Measurements from ENCODE around the gene CASKIN1.
"Not testable (repeated sequence)": the region's sequence is repeated elsewhere in the genome, so short reads cannot be mapped to it uniquely, and the experiment has no call there.

The CASKIN1 gene, protein sequence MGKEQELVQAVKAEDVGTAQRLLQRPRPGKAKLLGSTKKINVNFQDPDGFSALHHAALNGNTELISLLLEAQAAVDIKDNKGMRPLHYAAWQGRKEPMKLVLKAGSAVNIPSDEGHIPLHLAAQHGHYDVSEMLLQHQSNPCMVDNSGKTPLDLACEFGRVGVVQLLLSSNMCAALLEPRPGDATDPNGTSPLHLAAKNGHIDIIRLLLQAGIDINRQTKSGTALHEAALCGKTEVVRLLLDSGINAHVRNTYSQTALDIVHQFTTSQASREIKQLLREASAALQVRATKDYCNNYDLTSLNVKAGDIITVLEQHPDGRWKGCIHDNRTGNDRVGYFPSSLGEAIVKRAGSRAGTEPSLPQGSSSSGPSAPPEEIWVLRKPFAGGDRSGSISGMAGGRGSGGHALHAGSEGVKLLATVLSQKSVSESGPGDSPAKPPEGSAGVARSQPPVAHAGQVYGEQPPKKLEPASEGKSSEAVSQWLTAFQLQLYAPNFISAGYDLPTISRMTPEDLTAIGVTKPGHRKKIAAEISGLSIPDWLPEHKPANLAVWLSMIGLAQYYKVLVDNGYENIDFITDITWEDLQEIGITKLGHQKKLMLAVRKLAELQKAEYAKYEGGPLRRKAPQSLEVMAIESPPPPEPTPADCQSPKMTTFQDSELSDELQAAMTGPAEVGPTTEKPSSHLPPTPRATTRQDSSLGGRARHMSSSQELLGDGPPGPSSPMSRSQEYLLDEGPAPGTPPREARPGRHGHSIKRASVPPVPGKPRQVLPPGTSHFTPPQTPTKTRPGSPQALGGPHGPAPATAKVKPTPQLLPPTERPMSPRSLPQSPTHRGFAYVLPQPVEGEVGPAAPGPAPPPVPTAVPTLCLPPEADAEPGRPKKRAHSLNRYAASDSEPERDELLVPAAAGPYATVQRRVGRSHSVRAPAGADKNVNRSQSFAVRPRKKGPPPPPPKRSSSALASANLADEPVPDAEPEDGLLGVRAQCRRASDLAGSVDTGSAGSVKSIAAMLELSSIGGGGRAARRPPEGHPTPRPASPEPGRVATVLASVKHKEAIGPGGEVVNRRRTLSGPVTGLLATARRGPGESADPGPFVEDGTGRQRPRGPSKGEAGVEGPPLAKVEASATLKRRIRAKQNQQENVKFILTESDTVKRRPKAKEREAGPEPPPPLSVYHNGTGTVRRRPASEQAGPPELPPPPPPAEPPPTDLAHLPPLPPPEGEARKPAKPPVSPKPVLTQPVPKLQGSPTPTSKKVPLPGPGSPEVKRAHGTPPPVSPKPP (N-terminal part only)

DNA sequence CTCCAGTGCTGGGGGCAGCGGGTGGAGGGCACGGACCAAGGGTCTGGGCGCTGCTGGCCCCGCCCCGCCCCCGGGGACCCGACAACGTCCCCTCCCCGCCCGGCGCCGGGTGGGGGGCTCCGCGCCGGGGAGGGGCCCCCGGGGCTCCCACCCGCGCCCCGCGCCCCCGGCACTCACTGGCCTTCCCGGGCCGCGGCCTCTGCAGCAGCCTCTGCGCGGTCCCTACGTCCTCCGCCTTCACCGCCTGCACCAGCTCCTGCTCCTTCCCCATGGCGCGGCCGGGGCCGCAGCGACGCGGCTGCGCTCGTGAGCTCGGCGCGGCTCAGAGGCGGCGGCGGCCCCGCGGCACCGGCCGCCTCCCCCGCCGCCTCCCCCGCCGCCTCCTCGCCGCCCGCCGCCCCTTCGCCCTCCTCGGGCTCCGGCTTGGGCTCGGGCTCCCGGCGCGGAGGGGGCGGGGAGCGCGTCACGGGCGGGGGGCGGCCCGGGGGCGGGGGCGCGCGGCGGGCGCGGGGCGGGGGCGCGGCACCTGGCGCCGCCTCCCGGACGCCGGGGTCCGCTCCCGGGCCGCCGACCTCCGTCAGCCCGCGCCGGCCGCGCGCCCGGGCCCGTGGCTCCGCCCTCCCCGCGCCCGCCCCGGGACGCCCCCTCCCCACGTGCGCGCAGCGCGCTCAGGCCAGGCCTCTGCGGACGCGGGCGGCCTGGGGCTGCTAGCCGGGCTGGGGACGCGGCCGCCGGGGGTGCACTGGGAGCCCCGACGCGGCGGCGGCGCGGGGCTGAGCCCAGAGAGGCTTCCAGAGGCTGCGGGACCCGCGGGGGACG, at the start of gene CASKIN1:
TSS of gene CASKIN1 (minus strand) at position 444 of the 819 bp plus-strand sequence. CDS start at position 271, 173 bp downstream.
- DNase-seq (ENCODE audit: low spot score) = peak; percentile 16

DNA sequence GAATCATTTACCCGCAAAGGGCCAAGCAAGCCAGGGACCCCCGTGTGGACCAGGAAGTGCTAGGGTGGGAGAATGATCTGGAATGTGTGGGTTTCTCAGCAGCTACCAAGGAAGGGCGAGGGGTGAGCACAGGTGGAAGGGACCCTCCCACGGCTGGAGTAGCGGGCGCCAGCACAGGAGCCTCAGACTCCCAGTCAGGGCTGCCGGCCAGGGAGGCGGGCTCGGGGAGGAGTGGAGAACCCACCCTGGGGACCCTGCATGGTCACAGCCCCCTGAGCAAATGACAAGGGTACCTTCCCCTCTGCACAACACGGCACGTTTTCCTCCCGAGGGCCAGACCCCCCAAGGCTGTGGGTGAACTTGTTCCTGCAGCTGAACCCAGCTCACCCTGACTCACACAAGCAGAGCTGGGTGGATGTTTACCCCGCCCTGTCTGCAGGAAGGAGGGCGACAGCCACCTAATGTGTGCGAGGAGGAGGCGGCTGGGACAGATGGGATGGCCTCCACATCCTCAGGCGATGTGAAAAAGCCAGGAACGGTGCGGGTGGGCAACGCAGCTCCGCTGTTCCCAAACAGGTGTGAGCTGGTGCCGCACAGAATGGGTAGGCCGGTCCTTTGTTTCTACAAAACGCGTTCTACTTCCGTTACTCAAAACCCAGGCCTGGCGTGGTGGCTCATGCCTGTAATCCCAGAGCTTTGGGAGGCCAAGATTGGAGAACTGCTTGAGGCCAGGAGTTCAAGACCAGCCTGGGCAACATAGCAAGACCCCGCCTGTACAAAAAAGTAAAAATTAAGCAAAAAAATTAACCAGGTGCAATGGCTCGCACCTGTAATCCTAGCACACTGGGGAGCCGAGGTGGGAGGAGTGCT, 48.8 kb upstream of the CASKIN1 start:
- no peak for DNase-seq (ENCODE audit: low spot score)

DNA sequence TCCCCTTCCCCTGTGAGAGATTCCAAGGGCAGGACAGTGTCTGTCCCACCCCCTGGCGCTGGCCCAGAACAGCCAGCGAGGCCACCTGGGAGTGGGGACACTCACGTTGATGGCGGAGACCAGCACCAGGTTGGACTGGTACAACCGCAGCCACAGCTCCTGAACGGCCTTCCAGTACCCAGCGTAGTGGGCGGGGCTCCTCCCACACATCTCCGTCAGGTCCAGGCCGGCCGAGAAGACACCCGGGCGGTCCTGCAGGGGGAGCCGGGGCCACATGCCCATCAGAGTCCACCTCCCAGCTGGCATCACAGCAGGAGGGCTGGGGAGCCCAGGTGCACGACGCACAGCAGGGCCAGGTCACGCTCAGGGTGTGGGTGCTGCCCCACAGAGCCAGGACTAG, 47.9 kb upstream of the CASKIN1 start:
- DNase-seq (ENCODE audit: low spot score) = no peak

DNA sequence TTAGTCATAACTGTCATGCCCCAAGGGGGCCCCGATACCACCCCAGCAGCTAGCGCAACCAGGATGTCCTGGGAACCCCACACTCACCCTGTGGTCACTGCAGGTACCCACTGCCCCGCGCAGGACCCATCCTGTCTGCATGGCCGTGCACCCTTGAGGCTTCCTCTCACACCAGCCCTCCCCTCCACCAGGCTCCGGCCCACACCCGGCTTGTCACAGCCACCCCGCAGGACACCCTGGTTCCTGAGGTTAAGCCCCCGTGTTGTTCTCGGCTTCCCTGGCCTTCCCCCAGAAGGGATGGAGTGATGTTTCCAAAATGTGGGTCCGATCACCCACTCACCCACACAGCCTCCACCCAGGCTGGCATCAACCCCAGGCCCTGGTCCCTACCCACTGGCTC, 47.4 kb upstream of the CASKIN1 start:
- no peak for DNase-seq (ENCODE audit: low spot score)

DNA sequence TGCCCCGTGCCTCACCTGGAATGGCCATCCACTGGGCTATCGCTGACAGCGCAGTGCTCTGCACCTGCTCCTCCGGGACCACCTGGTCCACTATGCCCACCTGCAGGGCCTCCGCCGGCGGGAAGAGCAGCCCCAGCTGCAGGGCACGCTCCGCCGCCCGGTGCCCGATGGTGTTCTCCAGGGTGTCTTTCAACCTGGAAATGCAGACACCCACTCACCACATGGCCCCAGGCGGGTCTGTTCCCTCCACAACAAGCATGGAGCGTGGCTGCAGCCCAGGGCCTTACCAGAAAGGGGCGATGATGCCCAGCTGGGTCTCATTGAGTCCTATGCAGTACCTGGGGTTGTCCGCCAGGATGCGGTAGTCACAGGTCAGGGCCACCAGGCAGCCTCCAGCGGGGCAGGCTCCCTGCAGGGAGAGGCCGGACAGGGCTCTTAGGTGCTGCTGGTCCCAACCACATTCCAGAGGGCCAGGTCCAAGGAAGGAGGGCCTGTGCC, 46.7 kb upstream of the CASKIN1 start:
- DNase-seq (ENCODE audit: low spot score) = no peak

DNA sequence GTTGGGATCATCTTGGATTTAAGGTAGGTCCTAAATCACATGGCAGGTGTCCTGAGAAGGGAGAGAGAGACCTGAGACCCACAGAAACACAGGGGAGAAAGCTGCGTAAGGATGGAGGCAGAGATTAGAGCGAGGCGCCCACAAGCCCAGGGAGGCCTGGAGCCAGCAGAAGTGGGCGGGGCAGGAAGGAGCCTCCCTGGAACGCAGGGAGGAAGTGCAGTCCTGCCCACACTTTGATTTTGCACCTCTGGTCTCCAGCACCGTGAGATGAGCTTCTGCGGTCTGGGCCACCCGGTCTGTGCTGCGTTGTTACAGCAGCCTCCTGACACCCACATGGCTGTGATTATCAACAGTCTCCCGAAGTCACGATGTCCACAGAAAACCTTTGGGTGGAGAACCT, 46.2 kb upstream of the CASKIN1 start:
- DNase-seq (ENCODE audit: low spot score) = no peak

DNA sequence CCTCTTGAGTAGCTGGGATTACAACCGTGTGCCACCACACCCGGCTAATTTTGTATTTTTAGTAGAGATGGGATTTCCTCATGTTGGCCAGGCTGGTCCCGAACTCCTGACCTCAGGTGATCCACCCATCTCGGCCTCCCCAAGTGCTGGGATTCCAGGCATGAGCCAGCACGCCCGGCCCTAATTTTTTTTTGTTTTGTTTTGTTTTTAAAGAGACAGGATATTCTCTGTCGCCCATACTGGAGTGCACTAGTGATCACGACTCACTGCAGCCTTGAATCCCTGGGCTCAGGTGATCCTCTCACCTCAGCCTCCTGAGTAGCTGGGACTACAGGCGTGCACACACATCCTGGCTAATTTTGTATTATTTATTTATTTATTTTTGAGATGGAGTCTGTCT, 43.9 kb upstream of the CASKIN1 start:
- not testable (repeated sequence) for DNase-seq (ENCODE audit: low spot score)

DNA sequence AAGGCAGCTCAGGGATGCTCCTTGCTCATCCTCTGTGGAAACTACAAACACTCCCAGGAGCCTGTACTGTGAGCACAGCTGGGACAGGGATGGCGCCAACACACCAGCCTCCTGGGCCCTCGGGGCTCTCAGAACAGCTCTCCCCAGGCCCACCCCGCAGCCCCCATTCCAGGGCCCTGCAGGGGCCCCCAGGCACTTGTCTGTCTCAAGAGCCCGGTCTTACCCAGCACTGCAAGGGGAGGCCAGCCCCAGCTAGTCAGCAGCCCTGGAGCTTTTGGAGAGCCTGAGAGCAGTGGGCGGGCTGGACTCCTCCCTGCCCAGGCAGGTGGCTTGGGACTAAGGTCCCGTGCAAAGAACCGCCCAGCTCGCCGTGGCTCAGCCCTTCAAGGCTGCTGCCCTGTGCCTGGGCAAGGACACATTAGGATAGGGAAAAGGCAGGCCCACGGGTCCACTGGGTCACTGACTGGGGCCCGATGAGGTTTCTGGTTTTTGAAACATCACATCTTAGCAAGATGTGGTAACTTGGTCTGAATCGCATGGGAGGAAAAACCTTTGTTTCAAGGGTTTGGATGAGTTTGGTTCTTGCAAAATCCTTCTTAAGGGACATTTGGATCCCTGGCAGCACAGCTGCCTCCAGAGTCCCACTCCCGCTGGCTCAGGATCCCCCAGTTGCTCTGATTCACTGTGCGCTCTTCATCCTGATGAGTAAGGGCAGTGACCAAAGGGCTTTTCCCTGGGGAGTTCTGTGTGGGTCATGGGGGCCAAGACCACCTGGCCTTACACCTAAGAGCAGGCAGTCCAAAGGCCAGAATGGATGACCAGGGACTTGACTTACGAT, 42.7 kb upstream of the CASKIN1 start:
- DNase-seq (ENCODE audit: low spot score) = no peak

DNA sequence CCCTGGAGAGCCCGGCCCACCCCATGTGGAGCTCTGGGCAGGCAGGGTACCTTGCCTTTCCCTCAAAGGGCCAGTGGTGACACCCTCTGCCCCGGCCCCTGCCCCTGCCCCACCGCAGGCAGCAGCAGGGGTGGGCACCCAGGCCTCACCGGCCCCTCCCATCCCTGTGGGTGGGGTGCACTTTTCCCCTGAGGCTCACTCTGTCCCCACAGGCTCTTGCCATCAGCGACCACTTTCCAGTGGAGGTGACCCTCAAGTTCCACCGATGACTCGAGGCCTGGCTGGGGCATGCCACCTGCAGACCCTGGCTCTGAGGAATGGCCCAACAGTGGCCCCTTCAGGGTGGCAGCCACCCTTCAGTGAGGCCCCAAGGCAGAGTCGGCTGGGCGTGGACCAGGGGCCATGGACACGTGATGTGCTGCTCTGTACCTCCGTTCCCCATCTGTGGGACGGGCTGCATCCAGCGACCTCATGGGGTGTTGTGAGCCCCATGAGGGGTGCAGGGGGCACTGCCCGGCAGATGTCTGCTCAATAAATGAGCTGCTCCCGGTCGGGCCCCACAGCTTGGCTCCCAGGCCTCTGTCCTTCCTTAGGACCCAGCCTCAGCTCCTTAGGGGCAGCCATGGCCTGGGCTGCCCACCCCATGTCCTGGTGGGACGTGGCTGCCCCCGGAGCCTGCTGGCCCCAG, 41.9 kb upstream of the CASKIN1 start:
- no peak for DNase-seq (ENCODE audit: low spot score)

DNA sequence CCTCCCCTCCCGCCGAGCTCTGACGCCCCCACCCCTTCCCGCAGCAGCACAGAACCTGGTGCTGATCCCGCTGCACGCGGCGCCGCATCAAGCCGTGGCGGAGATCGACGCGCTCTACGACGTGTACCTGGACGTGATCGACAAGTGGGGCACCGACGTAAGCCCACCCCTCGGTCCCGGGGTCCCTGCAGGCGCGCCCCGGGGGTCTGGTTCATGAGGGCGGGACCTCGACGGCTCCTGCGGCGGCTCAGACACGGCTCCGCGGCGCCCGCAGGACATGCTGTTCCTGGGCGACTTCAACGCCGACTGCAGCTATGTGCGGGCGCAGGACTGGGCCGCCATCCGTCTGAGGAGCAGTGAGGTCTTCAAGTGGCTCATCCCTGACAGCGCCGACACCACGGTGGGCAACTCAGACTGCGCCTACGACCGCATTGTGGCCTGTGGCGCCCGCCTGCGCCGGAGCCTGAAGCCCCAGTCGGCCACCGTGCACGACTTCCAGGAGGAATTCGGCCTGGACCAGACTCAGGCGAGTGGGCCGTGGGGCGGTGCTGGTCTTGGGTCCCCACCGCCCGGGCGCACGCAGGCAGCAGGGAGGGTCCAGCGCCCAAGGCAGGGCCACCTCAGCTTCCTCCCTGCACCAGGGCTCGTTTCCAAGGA, 41.2 kb upstream of the CASKIN1 start:
- no peak for DNase-seq (ENCODE audit: low spot score)

DNA sequence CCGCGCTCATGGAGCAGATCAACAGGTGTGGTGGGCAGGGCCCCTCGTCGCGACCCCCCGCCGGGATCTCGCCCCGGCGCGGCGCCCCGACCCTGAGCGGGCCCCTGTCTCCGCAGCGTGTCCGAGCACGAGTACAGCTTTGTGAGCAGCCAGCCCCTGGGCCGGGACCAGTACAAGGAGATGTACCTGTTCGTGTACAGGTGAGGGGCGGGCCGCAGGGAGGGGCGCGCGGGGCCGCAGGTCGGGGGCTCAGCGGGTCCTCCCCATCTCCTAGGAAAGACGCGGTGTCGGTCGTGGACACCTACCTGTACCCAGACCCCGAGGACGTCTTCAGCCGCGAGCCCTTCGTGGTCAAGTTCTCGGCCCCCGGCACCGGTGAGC, 40.7 kb upstream of the CASKIN1 start:
- DNase-seq (ENCODE audit: low spot score) = no peak

DNA sequence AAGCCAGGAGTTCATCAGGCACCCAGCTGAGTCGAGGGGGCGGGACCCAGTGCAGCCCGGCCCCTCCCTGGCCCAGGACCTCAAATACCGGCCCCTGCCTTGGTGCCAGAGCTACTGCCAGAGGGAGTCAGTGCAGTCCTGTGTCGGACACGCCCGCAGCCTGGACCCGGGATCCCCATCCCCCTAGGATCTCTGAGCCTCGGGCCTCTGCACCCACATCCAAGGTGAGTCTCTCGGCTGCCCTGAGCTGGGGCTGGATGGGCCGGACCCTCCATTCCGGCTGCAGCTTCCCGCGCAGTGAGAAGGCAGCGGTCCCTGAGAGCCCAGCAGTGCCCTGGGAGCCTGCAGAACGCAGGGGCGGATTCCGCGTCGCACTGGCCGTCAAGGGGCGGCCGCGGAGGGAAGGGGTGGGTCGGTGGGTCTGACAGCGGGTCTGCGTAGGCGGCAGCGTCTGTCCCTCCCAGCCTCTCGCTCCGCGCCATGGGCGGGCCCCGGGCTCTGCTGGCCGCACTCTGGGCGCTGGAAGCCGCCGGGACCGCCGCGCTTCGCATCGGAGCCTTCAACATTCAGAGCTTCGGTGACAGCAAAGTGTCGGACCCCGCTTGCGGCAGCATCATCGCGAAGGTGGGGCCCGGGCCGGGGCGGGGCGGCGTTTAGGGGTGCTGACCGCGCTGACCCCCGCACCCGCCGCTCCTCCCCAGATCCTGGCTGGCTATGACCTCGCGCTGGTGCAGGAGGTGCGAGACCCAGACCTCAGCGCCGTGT, 40.1 kb upstream of the CASKIN1 start, which contains the start of gene DNASE1L2:
TSS of gene DNASE1L2 (plus strand) at position 108 of the 765 bp plus-strand sequence. CDS start at position 481, 373 bp downstream.
- DNase-seq (ENCODE audit: low spot score) = no peak

DNA sequence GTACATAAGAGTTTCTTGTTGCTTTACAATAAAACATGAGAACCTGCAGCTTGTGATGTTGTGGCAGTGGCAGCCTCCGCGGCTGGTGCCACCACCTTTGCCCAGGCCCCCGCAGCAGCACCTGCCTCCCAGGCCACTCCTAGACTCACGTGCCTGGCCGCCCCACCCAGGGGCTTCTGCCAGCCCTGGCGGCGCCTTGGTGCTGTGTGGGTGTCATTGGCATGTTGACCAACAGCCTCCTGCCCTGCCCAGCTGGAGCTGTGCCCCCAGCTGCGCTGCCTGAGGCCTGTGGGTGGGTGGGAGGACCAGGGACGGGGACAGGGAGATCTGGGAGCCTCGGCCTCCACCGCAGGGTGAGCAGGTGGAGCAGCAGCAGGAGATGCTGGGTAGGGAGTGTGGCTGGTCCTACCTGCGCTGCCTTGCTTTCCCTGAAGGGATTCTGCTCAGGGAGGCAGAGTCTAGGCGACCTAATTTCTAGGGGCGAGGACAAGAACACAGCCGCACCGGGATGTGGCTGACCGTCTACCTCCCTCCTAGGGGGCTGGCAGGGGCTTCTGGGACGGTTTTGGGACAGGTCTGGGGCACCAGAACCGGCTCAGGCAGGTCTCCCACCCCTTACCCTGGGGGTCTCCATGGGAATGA, 39.4 kb upstream of the CASKIN1 start:
- DNase-seq (ENCODE audit: low spot score) = no peak

DNA sequence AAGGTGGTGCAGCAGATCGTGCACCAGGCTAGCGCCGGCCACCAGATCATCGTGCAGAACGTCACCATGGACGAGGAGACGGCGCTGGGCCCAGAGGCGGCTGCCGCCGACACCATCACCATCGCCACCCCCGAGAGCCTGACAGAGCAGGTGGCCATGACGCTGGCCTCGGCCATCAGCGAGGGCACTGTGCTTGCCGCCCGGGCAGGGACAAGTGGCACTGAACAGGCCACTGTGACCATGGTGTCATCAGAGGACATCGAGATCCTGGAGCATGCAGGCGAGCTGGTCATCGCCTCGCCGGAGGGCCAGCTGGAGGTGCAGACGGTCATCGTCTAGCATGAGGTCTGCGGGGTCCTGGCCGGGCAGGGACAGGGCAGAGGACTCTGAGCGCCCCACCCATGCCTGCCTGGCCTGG, 38.8 kb upstream of the CASKIN1 start:
- no peak for DNase-seq (ENCODE audit: low spot score)

DNA sequence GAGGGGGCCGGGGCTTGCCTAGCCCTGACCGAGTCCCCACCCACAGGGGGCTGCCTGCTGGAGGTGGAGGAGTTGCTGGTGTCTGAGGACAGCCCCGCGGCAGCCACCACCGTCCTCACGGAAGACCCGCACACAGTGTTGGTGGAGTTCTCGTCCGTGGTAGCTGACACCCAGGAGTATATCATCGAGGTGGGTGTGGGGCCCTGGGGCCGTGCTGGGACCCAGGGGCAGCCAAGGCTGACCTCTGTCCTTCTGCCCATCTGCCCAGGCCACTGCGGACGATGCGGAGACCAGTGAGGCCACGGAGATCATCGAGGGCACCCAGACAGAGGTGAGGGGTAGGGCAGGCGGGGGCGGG, 38.4 kb upstream of the CASKIN1 start:
- no peak for DNase-seq (ENCODE audit: low spot score)

DNA sequence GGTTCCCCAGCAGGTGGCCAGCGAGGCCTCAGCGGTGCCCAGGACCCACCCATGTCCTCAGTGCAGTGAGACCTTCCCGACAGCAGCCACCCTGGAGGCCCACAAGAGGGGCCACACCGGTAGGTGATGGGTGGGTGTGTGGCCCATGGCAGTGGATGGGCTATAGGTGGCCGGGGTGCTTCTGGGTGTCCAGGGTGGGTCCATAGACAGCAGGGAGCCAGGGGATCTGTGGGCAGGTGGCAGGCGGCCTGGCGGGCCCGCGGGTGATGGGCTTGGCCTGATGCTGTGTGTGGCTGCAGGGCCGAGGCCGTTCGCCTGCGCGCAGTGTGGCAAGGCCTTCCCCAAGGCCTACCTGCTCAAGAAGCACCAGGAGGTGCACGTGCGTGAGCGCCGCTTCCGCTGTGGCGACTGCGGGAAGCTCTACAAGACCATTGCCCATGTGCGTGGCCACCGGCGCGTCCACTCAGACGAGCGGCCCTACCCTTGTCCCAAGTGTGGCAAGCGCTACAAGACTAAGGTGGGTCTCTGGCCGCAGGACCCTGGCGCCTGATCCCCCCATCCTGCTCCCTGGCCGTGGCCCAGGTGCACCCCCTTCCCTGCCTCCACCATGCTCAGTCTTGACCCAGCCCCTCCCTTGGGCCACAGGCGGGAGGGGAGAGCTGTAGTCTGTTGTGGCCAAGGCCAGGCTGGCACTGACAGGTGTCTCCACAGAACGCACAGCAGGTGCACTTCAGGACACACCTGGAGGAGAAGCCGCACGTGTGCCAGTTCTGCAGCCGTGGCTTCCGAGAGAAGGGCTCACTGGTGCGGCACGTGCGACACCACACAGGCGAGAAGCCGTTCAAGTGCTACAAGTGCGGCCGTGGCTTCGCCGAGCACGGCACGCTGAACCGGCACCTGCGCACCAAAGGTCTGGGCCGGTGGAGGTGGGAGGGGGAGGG, 37.7 kb upstream of the CASKIN1 start:
- no peak for DNase-seq (ENCODE audit: low spot score)

Data from kidney tubule cell (primary cell).